GM21360 (cell line): ENCODE data around the gene MEIS2.

Source experiments
- ATAC-seq: cut with Tn5 transposase; IDR thresholded peaks from one replicate; pipeline ENCODE4 v1.9.1; 2021; ENCODE audit warnings: mild to moderate bottlenecking, moderate library complexity; ENCODE audit not compliant: unreplicated experiment

Gene MEIS2

GRCh38 chr15:37077623-37078351 lies 22.6 kb downstream of the MEIS2 start:
- no peak for ATAC-seq

GRCh38 chr15:37076543-37076942 lies 23.8 kb downstream of the MEIS2 start:
- no peak for ATAC-seq

GRCh38 chr15:37075777-37076176 lies 24.6 kb downstream of the MEIS2 start:
- no peak for ATAC-seq

- ATAC-seq: no peak
Observed at GRCh38 chr15:37072181-37072580, 28.2 kb downstream of the MEIS2 start.

GRCh38 chr15:37071134-37071533 lies 29.2 kb downstream of the MEIS2 start:
- no peak for ATAC-seq

GRCh38 chr15:37070686-37071085 lies 29.7 kb downstream of the MEIS2 start:
- ATAC-seq: no peak

- no peak for ATAC-seq
Observed at GRCh38 chr15:37061996-37062395, 38.4 kb downstream of the MEIS2 start.

- ATAC-seq: no peak
Observed at GRCh38 chr15:37059086-37059485, 41.3 kb downstream of the MEIS2 start.

GRCh38 chr15:37058316-37058985 lies 41.9 kb downstream of the MEIS2 start:
- no peak for ATAC-seq

GRCh38 chr15:37057831-37058230 lies 42.5 kb downstream of the MEIS2 start:
- no peak for ATAC-seq

GRCh38 chr15:37057256-37057655 lies 43.1 kb downstream of the MEIS2 start:
- ATAC-seq: no peak

- no peak for ATAC-seq
Observed at GRCh38 chr15:37056177-37057121, 43.9 kb downstream of the MEIS2 start.

GRCh38 chr15:37055481-37055880 lies 44.9 kb downstream of the MEIS2 start:
- ATAC-seq: no peak

- no peak for ATAC-seq
Observed at GRCh38 chr15:37054336-37054735, 46.0 kb downstream of the MEIS2 start.

- ATAC-seq: no peak
Observed at GRCh38 chr15:37053166-37053565, 47.2 kb downstream of the MEIS2 start.

- ATAC-seq: no peak
Observed at GRCh38 chr15:37050345-37050744, 50.0 kb downstream of the MEIS2 start.

- ATAC-seq: no peak
Observed at GRCh38 chr15:37046876-37047614, 53.3 kb downstream of the MEIS2 start.

- ATAC-seq: no peak
Observed at GRCh38 chr15:37045859-37046740, 54.2 kb downstream of the MEIS2 start.

GRCh38 chr15:37044915-37045648 lies 55.3 kb downstream of the MEIS2 start:
- no peak for ATAC-seq
